Inflammatory macrophage treated with lipopolysaccharide for 1 hour (primary cell): ENCODE measurements around the gene RPAIN.

Experiments used
- DNase-seq, 2 donors: peaks; one replicate each; pipeline ENCODE4 v3.0.0-alpha.2; 2020 to 2022

The RPAIN gene, protein sequence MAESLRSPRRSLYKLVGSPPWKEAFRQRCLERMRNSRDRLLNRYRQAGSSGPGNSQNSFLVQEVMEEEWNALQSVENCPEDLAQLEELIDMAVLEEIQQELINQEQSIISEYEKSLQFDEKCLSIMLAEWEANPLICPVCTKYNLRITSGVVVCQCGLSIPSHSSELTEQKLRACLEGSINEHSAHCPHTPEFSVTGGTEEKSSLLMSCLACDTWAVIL

DNA sequence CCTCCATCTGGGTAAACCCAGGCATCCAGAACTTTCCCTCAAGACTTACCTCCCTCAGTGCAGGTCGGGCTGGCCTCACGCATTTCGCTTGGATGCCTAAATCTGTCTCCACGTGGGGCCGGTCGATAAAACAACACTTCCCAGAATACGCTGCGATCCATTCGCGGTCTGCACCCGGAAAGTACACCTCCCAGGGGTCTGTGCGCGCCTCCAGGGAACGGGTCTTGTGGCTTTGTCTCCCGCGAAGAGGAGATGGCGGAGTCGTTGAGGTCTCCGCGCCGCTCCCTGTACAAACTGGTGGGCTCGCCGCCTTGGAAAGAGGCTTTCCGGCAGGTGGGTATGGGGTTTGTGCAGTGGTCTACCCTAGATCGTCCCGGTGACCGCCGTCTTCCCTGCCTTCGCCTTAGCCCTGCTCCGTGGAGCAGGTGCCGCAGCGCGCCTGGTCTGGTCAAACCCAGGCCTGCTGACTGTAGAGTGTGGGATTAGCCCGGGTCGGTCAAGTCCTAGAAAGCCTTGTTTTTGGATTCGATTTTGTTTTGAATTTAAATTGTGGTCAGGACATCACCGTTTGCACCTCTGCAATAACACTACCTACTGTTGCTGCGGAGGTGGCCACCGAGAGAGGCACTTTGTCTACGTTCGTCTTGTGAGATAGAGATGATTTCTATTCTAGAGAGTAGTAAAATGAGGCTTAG, at the start of gene RPAIN:
Gene RPAIN, plus strand, starts transcription at position 224 of the 695 bp plus-strand sequence. Its CDS starts 29 bp downstream, at position 253.
- peak; percentile 84 to 86 for DNase-seq

DNA sequence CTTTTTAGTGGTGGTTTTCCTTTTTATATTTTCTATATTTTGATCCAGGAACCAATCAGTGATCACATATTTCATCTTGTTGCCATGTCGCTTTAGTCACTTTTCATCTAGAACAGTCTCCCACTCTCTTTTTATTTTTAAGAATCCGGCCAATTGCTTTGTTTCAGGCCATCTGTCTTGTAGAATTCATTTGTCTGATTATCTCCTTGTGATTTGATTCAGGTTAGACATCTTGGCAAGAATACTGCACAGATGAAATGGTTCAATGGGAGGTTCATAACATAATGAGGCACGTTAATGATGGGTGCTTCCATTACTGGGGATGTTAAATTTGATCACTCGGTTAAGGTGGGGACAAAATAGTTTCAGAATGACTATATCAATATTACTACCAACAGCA, 49.6 kb upstream of the RPAIN start:
- no peak for DNase-seq

DNA sequence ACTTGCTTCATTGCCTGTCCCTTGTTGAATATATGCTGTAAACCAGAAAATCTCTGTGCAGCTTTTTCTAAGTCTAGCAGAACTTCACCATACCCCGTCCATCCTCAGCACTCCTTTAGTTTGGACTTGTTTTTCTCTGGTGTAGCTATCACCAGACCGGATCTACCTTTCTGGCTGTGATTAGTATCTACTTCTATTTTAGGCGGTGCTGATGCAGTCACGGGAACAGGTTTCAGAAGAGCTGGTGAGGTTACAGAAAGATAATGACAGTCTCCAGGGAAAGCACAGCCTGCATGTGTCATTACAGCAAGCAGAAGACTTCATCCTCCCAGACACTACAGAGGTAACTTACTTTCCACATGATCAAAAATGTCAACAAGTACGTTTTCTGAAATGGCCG, 46.9 kb upstream of the RPAIN start:
- no peak for DNase-seq

DNA sequence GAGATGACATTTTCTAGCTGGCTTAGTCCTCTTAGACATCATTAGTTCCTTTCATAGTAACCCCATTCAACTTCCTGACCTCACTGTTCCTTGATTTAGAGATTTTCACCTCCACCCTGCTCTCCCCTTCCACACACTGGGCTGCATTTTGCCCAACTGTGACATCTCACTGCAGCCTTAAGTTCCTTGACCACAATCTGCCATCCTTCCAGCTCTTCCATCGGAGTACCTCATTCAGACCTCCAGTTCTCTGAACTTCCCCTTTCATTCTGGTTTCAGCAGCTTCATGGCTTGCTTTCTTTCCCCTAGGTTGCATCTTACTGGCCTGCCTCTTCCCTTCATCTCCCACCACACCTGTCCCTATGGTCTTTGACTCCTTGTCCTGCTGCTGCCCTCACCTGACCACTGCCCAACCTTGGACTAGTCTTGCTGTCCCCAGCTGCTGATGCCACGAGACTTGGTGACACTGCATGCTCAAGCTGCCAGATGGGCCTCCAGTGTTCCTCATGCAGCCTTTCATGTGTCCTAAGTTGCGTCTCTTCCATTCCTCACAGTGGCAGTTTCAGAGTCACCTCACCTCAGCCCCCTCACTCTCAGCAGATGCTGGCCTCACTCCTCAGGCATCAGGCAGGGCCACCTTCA, 41.3 kb upstream of the RPAIN start:
- DNase-seq, result peak; percentile 2 to 6

DNA sequence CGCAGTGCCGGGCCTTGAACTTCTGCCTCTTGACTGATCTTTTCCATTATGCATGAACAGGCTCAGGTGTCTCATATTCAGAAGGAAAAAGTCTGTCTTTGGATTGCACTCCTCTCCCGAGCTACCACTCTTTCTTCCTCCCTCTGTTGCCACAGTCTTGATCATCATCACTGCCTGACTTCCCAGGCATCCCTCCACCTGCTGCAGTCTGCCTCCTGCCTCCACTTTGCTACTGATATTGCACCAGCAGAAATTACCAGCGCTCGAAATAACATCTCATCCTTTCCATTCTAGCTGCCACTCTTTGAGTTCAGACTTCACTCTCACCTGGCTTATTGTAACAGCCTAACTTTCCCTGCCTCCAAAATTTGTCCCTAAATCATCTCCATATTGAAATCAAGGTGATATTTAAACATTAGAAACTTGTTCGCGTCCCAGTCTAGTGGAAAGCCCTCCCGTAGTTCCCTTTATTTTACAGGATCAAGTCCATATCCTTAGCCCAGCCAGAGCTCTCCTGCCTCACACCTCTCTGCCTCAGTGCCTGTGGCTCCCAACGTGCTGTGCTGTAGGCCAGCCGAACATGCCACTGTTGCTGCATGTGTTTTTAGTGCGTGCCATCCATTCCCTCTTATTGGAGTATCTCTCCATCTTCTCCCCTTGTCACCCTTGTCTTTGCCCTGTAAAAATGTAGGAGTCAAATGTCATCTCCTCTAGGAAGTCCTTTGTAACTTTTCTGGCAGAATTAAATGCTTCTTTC, 40.5 kb upstream of the RPAIN start:
- no peak for DNase-seq

DNA sequence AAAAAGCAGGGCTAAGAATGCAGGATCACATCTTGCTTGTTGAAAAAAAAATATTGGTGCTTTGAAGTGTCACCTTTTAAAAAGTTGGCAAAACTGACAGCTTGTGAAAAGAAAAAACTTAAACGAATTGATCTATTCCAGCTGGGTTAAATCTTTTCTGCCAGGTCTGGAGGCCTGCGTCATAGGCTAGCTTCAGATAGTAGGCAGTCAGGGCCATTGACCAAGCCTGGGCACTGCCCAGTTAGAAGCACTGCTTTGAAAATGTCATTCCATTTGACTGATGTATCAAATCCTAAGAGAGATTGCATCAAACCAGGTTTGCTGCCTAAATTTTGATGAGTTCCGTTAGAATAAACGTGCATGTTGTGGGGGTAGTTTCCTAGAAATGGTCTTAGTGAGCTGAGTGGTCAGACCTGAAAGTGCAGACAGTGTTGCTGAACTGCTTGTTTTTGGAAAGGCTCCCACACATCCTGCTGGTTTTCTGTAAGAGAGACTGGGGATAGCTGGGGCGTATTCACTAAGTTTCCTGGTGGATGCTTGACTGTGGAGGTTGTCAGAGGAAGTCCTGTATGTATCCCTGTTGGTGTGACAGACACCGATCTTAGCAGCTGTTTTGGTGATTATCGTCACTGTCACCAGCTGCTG, 39.4 kb upstream of the RPAIN start:
- no peak for DNase-seq

DNA sequence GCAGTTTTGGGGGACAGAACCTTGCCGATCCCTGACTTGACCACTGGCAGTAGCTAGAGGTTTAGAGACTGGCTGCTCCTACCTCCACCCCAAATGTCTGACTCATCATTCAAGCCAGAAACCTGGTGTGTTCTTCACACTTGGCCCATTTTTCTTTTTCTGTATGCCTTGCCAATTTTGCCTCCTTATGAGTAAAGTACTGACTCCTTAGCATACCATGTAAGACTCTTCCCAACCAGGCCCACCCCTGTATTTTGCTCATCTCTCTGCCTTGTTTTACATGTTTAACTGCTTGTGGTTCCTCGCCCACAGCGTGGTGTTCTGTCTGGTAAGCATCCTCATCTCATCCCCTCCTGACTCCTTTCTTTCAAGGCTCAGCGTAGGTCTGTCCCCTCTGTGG, 38.4 kb upstream of the RPAIN start:
- DNase-seq, result no peak

DNA sequence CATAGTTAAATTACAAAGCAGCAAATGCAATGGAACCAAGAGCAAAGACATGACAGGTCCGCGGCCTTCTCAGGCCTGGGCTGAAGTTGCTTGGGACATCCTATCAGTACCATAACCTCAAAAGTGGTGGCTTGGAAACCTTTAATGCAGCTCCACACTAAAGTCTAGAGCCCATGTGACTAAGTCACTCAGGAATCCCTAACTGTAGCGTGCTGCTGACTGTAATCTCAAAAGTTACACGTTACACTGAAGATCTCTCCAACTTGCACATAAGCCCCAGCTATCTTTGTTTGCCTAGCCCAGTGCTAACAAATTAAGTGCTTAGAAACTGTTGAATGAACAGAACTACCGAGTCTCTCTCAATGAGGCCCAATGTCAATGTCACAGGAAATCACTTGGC, 28.3 kb upstream of the RPAIN start:
- DNase-seq, result no peak

DNA sequence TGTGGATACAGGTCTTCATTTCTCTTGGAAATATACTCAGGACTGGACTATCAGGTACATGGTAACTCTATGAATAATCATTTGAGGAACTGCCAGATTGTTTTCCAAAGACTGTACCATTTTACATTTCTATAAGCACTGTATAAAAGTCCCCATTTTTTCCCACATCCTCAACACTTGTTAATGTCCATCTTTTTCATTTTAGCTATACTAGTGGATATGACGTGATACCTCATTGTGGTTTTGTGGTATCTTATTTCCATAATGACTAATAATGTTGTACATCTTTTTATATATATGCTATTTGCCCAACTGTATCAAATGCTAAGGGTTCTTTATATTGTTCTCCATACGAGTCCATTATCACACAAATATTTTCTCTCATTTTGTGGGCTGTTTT, 23.4 kb upstream of the RPAIN start:
- DNase-seq, result no peak

DNA sequence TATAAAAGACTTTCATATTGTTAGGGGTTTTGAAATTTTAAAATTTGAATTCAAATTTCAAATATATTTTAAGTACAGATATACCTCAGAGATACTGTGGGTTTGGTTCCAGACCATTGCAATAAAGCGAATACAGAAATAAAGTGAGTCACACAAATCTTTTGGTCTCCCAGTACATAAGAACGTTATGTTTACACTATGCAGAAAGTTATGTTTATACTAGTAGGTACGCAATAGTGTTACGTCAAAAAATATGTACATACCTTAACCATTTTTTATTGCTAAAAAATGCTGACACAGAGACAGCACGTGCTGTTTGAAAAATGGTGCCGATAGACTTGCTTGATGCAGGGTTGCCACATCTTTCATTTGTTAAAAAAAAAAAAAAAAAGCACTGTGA, 20.2 kb upstream of the RPAIN start:
- no peak for DNase-seq

DNA sequence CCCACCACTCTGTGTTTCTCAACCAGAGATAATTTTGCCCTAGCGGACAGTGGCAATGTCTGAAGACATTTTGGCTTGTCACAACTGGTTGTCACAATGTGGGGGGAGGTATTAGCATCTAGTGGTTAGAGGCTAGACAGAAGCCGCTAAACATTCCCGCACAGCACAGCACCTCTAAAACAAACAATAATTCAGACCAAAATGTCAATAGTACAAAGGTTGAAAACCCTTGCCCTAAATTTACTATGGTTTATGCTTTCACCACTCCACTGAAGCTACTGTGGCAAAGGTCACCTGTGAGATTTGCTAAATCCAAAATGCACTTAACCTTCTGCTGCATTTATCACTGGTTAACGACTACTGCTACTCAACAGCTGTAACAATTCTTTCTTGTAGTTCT, 14.6 kb upstream of the RPAIN start:
- DNase-seq, result no peak

DNA sequence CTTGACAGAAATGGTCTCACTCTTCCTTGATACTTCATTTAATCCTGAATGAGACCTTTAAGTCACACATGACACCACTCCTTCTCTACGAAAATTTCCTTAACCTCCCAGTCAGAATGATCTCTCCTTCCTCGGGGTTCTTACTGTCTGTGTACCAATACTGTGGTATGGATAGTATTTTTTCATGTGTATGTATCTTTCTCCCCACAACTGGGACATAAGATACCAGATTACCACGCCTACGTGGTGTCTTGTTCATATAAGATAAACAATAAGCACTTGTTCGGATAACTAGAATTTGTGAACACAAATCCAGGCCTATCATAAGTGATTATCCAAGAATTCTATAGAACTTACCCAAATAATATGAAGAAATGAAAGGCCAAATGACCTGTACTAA, 11.8 kb upstream of the RPAIN start:
- DNase-seq, result no peak

DNA sequence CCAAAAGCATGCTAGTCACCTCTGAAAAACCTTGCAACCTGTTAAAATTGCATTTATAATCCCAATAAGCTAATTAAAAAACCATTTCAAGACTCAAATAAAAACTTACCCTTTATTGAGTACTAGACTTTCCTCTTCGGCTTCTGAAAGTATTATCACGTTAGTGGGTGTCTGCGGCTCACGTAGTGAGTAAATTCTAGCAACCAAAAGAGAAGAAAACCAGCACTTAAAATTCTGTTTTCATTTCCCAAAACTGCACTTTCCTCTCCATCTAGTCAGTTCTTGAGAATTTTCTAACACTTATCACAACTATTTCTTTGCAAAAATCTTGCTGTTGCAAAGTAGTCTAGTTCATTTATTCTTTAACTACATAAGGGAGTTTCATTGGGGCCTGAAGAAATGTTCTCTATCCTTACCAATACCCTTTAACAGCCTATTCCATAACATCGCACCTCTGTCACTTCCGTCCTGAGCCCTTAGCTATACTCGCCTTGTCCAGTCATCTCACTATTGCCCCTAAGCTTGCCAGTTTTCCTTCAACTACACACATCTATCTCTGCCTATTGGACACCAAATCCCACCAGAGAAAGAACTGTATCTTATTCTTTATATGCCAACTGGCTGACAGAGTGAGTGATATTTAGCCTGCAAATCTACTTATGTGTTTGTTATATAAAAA, 9.2 kb upstream of the RPAIN start:
- no peak for DNase-seq

DNA sequence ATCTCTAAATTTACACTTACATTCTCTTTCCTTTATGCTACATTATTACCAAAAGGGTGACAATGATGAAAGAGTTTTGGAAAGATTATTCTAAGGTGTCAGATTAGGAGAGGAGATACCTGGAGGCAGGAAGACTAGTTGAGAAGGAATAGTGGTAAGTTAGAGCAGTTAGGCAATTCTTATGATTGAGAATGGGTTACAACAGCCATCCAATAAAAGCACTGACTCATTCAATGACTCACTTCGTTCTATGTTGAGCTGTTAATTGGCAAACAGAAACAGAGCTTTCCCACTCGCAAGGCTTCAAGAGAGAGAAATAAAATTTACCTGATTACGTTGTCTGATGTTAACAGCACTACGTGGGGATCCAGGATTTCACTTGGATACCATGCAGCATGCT, 6.3 kb upstream of the RPAIN start:
- peak; percentile 44 to 53 for DNase-seq

DNA sequence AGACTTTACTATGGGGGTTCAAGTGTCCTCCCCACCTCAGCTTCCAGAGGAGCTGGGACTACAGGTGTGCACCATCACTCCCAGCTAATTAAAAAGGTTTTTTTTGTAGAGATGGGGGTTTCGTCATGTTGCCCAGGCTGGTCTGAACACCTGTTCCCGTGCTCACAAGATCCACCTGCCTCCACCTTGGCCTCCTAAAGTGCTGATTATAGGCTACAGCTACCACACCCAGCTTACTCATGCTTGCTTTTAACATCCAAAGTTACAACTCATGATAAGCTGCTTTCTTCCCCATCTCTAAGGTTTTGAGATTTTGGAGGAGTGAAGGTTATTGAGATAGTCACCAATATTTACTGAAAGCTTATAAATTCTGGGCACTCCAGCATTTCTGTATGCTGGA, 3.1 kb upstream of the RPAIN start:
- no peak for DNase-seq

DNA sequence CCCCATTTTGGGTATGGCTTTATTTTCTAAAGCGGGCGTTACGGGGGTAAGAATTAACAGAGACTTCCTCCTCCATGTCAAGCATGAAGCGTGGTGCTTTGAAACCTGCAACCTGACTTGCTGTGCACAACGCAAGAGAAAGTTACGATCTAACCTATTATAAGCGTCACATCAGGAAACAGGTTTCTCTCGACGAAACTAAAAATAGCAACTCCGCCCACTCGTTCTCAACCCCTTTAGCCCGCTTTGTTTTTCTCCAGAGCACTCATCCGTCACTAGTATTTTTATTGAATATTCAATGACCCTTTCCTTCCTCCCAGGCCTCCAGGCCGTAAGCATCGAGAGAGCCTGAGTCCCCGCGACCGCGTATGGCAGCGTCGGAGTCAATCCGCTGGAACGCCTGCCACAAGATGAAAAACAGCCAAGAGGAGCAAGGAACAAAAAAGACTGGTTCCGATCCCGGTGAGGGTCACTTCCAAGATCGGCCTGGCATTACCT, 1.1 kb upstream of the RPAIN start:
- DNase-seq, result peak; percentile 46 to 47

DNA sequence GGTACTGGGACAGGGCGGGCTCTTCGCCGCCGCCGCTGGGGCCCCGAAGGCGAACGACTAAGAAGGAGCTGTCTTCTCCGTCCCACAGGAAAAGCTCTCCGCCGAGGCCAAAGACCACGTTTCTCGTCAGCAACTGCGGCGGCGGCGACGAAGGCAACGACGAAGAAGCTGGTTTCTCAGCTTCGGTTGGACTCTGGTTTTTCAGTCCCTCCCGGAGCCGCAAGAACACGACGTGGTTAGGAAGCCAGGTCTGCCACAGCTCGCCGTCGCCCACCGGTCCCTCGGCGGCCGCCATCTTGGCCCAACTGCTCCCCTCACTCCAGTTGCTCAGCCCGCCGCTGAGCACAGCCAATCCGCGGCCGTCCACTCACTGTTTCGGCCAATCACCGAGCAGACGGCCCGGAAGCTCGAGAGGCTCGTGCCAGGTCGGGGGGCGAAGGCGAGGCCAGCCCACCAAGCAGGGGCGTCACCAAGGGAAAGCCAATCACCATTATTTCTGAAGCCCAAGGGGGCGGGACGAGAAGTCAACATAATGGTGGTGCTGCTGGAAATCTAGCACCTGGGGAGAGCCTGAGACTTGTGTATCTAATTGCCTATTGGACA, 525 bp upstream of the RPAIN start, which contains the start of gene NUP88:
Gene NUP88, minus strand, starts transcription at position 307 of the 603 bp plus-strand sequence. Its CDS starts 12 bp downstream, at position 295.
- peak; percentile 87 to 95 for DNase-seq

DNA sequence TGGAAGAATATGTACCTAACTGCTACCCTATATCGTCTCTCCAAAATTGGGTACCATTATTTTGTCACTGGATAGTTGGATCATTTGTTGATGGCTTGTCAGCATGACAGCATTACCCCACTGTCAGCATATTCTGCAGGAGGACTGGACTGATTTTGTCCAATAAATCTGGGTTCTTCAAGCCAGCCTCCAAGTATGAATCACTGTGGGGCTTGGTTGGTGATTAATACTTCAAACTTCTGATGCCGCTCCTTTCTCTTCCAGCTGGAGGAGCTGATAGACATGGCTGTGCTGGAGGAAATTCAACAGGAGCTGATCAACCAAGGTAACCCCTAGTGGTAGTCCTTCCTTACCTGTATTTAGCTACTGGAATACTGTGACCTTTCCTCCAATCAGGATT, 2.5 kb downstream of the RPAIN start:
- no peak for DNase-seq

DNA sequence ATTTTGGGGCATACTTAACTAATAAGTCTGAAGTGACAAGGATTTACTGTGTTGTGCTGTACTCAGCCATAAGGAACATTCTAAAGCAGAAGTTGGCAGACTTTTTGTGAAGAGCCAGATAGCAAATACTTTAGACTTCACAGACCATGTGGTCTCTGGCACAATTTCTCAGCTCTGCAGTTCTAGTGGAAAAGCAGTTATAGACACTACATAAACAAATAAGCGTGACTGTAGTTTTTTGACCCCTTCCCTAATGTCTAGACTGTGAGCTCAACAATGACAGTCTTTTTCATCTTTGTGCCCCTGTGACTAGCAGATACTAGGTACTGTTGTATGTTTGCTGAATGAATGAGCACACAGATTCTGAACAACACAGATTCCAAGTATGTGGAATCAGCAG, 4.9 kb downstream of the RPAIN start:
- no peak for DNase-seq

DNA sequence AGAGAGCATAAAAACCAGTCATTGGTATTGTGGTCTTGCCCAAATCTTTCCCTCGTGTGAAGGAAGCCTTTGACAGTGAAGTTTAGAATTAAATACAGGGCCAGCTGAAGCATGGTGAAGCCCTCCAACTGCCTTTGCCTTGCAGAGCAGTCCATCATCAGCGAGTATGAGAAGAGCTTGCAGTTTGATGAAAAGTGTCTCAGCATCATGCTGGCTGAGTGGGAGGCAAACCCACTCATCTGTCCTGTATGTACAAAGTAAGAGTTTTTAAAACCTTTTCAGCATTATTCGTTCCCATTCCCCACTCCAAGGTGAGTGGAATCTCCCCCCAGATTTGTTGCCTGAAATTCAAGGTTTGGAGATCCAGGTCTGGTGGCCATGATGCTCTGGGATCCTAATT, 5.8 kb downstream of the RPAIN start:
- no peak for DNase-seq

DNA sequence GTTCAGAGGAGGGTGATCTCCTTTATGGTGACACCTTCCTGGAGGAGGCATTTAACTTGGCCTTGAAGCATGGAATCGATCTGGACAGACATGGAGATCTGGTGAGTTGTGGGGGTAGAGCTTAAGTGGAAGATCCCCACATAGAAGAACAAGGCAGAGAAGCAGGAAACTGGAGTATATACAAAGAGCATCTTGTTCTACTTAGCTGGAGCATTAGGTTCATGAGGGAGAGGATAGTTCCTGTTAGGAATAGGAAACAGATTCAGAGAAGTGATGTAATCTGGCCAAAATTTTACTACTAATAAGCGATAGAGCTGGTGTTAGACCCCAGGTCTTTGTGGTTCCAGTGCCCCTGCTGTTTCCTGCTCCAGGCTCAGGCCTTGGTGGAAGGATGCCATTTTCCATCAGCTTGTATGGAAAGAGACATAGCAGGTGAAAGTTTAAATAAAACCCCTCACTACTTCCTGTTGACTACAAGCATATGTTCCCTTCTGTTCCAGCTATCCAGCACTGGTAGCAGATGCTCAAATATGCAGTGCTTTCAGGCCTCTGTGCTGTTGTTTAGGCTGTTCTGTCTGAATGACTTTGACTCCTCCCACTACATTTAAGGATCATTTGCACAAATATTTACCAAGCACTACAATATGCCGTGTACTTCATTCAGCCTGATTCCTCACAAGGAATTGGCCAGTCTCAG, 9.4 kb downstream of the RPAIN start:
- DNase-seq, result no peak
